H1 (cell line): ENCODE data around the gene CMTM2. TPM values are rescaled to one million over a fixed set of nuclear protein-coding genes. Genes with fewer than 3 reads are reported as not detected.

Experiments used
- CTCF ChIA-PET: fragments of 300-600 bp; sonication (Branson Sonifier 250); formaldehyde crosslinking; loops from one replicate; lab custom pipeline; 2021; ENCODE audit not compliant: partially characterized antibody; lab: Charles Lee
- POLR2A ChIA-PET: fragments of 300-600 bp; sonication (Branson Sonifier 250); formaldehyde crosslinking; loops from one replicate; lab custom pipeline; 2021; ENCODE audit warnings: inconsistent platforms; ENCODE audit not compliant: partially characterized antibody; lab: Charles Lee
- DNase-seq, 2 experiments: peaks; one replicate each; pipeline versions ENCODE4 v3.0.0 to v3.0.0-alpha.2; 2010 to 2022; ENCODE audit warnings: low spot score in 2 of 2, low read depth in 1 of 2, mixed read lengths in 1 of 2
- FAIRE-seq: peaks from 2 replicates; lab custom pipeline; 2011; peaks lifted over from hg19 to GRCh38; lab: Jason Lieb, UNC
- H2AFZ ChIP-seq: 2 replicates; pipeline ENCODE4 v1.8.1; 2012; ENCODE audit warnings: low read length, inconsistent platforms
- H2AK5ac ChIP-seq: 2 replicates; pipeline ENCODE4 v1.6.1; 2013; ENCODE audit warnings: low read depth, low read length
- H2BK120ac ChIP-seq: replicated peaks from 2 replicates; pipeline ENCODE3; 2013; ENCODE audit warnings: low read depth, low read length, inconsistent platforms
- H2BK12ac ChIP-seq: 2 replicates; pipeline ENCODE4 v1.6.1; 2013; ENCODE audit warnings: low read depth, low read length
- H2BK15ac ChIP-seq: 2 replicates; pipeline ENCODE4 v1.6.1; 2013; ENCODE audit warnings: low read length
- H2BK20ac ChIP-seq: 2 replicates; pipeline ENCODE4 v1.6.1; 2013; ENCODE audit warnings: low read length
- H2BK5ac ChIP-seq: 2 replicates; pipeline ENCODE4 v1.6.1; 2013; ENCODE audit warnings: low read depth, low read length
- H3K14ac ChIP-seq: 2 replicates; pipeline ENCODE4 v1.6.1; 2013; ENCODE audit warnings: inconsistent platforms; ENCODE audit not compliant: insufficient read length
- H3K18ac ChIP-seq: 2 replicates; pipeline ENCODE4 v1.6.1; 2013; ENCODE audit warnings: low read length; ENCODE audit errors: extremely low read depth
- H3K23ac ChIP-seq: 2 replicates; pipeline ENCODE4 v1.6.1; 2013; ENCODE audit warnings: inconsistent platforms; ENCODE audit not compliant: insufficient read length
- H3K23me2 ChIP-seq: 2 replicates; pipeline ENCODE4 v1.6.1; 2013; ENCODE audit warnings: low read depth, low read length
- H3K27ac ChIP-seq: 2 replicates; pipeline ENCODE4 v1.6.1; 2011; ENCODE audit warnings: low read depth, low read length, inconsistent platforms
- H3K27me3 ChIP-seq, 4 experiments: replicated peaks in 1 of 4; 1 replicate in 1 of 4; 2 replicates in 3 of 4; pipeline versions ENCODE4 v1.6.1 to v1.8.1; 2011 to 2013; ENCODE audit warnings: low read length in 3 of 4, mild to moderate bottlenecking in 3 of 4, inconsistent platforms in 2 of 4, mixed read lengths in 2 of 4, moderate library complexity in 1 of 4; ENCODE audit not compliant: control insufficient read depth in 3 of 4, insufficient read depth in 3 of 4; ENCODE audit errors: extremely low read depth in 1 of 4
- H3K36me3 ChIP-seq, 4 experiments: 2 replicates each; pipeline versions ENCODE4 v1.6.1 to v1.8.1; 2011 to 2013; ENCODE audit warnings: mild to moderate bottlenecking in 4 of 4, low read length in 3 of 4, moderate library complexity in 2 of 4, control low read depth in 1 of 4, inconsistent platforms in 1 of 4; ENCODE audit not compliant: insufficient read depth in 4 of 4, control insufficient read depth in 2 of 4
- H3K4ac ChIP-seq: replicated peaks from 2 replicates; pipeline ENCODE3; 2013; ENCODE audit warnings: low read length, low read depth, mixed read lengths, inconsistent platforms; ENCODE audit not compliant: insufficient read length
- H3K4me1 ChIP-seq, 4 experiments: replicated peaks in 1 of 4; 1 replicate in 1 of 4; 2 replicates in 3 of 4; pipeline versions ENCODE4 v1.6.1 to v1.8.1; 2011 to 2013; ENCODE audit warnings: low read length in 3 of 4, inconsistent platforms in 2 of 4, mixed read lengths in 1 of 4; ENCODE audit not compliant: insufficient read depth in 4 of 4, control insufficient read depth in 3 of 4
- H3K4me2 ChIP-seq, 2 experiments: 2 replicates each; pipeline versions ENCODE4 v1.6.1 to v1.8.1; 2011 to 2013; ENCODE audit warnings: low read depth in 2 of 2, low read length in 2 of 2, control low read depth in 1 of 2, inconsistent platforms in 1 of 2, mild to moderate bottlenecking in 1 of 2; ENCODE audit not compliant: insufficient read depth in 1 of 2
- H3K4me3 ChIP-seq, 4 experiments: fragments of 200-600, 300-600 bp in 1 of 4; sonication (generic), shearing (Covaris generic), sonication (Bioruptor Twin) in 1 of 4; 2 replicates each; pipeline versions ENCODE4 v1.5.1 to v1.8.1; 2011 to 2016; ENCODE audit warnings: low read length in 4 of 4, low read depth in 3 of 4, control low read depth in 2 of 4, inconsistent platforms in 2 of 4, mild to moderate bottlenecking in 2 of 4, mixed read lengths in 1 of 4, moderate library complexity in 1 of 4; ENCODE audit not compliant: insufficient read depth in 2 of 4; ENCODE audit errors: extremely low read depth in 1 of 4
- H3K56ac ChIP-seq: replicated peaks from 2 replicates; pipeline ENCODE3; 2013; ENCODE audit warnings: low read depth, mild to moderate bottlenecking, mixed read lengths, low read length, inconsistent platforms; ENCODE audit not compliant: insufficient read length
- H3K79me1 ChIP-seq: 2 replicates; pipeline ENCODE4 v1.6.1; 2013; ENCODE audit warnings: low read depth, low read length, control low read depth
- H3K79me2 ChIP-seq, 2 experiments: 2 replicates each; pipeline versions ENCODE4 v1.6.1 to v1.8.1; 2012 to 2013; ENCODE audit warnings: low read length in 2 of 2, mild to moderate bottlenecking in 2 of 2, inconsistent platforms in 1 of 2; ENCODE audit not compliant: insufficient read depth in 2 of 2, control insufficient read depth in 1 of 2
- H3K9ac ChIP-seq, 4 experiments: replicated peaks in 1 of 4; 1 replicate in 1 of 4; 2 replicates in 3 of 4; pipeline versions ENCODE4 v1.6.1 to v1.8.1; 2011 to 2013; ENCODE audit warnings: low read depth in 3 of 4, low read length in 3 of 4, control low read depth in 2 of 4, mild to moderate bottlenecking in 2 of 4, moderate library complexity in 2 of 4, inconsistent platforms in 1 of 4; ENCODE audit errors: extremely low read depth in 1 of 4
- H3K9me3 ChIP-seq, 2 experiments: 2 replicates each; pipeline versions ENCODE4 v1.6.1 to v1.8.1; 2012 to 2013; ENCODE audit warnings: mild to moderate bottlenecking in 2 of 2, moderate library complexity in 2 of 2, control low read depth in 1 of 2, inconsistent platforms in 1 of 2, low read depth in 1 of 2, low read length in 1 of 2, mixed read lengths in 1 of 2; ENCODE audit not compliant: insufficient read depth in 2 of 2
- H4K20me1 ChIP-seq, 2 experiments: replicated peaks in 1 of 2; 2 replicates each; pipeline versions ENCODE3 to v1.8.1; 2011 to 2013; ENCODE audit warnings: inconsistent platforms in 2 of 2, low read length in 2 of 2, mild to moderate bottlenecking in 1 of 2; ENCODE audit not compliant: insufficient read depth in 2 of 2, control insufficient read depth in 1 of 2
- H4K5ac ChIP-seq: 2 replicates; pipeline ENCODE4 v1.6.1; 2013; ENCODE audit warnings: low read length, low read depth, mixed read lengths, inconsistent platforms; ENCODE audit not compliant: insufficient read length
- H4K8ac ChIP-seq: 2 replicates; pipeline ENCODE4 v1.8.0; 2013; ENCODE audit warnings: mild to moderate bottlenecking, moderate library complexity, low read length, inconsistent platforms; ENCODE audit not compliant: insufficient read depth; ENCODE audit errors: extremely low read depth
- H4K91ac ChIP-seq: replicated peaks from 2 replicates; pipeline ENCODE3; 2013; ENCODE audit warnings: low read length, mixed read lengths, inconsistent platforms; ENCODE audit not compliant: insufficient read length
- ATF3 ChIP-seq: IDR thresholded peaks from 2 replicates; pipeline ENCODE4 v1.6.1; 2011; ENCODE audit warnings: low read depth, mild to moderate bottlenecking, low read length; ENCODE audit not compliant: insufficient read depth
- BCL11A ChIP-seq, 2 experiments: IDR thresholded peaks; one replicate each; pipeline ENCODE4 v1.6.1; 2011; ENCODE audit warnings: low read depth in 2 of 2, low read length in 2 of 2, mild to moderate bottlenecking in 2 of 2
- BRCA1 ChIP-seq: IDR thresholded peaks from 2 replicates; pipeline ENCODE4 v1.6.1; 2012; ENCODE audit warnings: low read depth, low read length, improper control_type of control experiment
- E2F6 ChIP-seq: IDR thresholded peaks from 2 replicates; pipeline ENCODE4 v1.6.1; 2012; ENCODE audit warnings: inconsistent platforms
- EP300 ChIP-seq, 2 experiments: IDR thresholded peaks; 1 replicate in 1 of 2; 2 replicates in 1 of 2; pipeline ENCODE4 v1.6.1; 2011 to 2012; ENCODE audit warnings: low read depth in 2 of 2, low read length in 2 of 2, mild to moderate bottlenecking in 2 of 2, borderline replicate concordance in 1 of 2, inconsistent platforms in 1 of 2, moderate library complexity in 1 of 2
- GABPA ChIP-seq: IDR thresholded peaks from 2 replicates; pipeline ENCODE4 v1.6.1; 2011; ENCODE audit warnings: mild to moderate bottlenecking, low read length, moderate library complexity, borderline replicate concordance; ENCODE audit not compliant: insufficient read depth
- POU5F1 ChIP-seq: IDR thresholded peaks from 2 replicates; pipeline ENCODE4 v1.6.1; 2011; ENCODE audit warnings: low read depth, mild to moderate bottlenecking, low read length, moderate library complexity
- RAD21 ChIP-seq, 2 experiments: IDR thresholded peaks in 1 of 2; conservative IDR thresholded peaks in 1 of 2; 2 replicates each; pipeline ENCODE4 v1.6.1; 2011; ENCODE audit warnings: low read depth in 2 of 2, low read length in 2 of 2, improper control_type of control experiment in 1 of 2, inconsistent platforms in 1 of 2, mild to moderate bottlenecking in 1 of 2, moderate library complexity in 1 of 2
- RNF2 ChIP-seq: fragments of 200-900, 300-1000 bp; sonication (generic); IDR thresholded peaks from 2 replicates; pipeline ENCODE4 v1.7.1; 2016; ENCODE audit warnings: borderline replicate concordance, low read depth, mild to moderate bottlenecking, antibody characterized with exemption, low read length; ENCODE audit not compliant: poor library complexity, severe bottlenecking; ENCODE audit errors: missing control alignments
- SP2 ChIP-seq: IDR thresholded peaks from 2 replicates; pipeline ENCODE4 v1.6.1; 2012; ENCODE audit warnings: mild to moderate bottlenecking, low read length, inconsistent platforms
- WGBS, 2 experiments: shearing (Covaris generic) in 1 of 2; methylation state at CpG; one replicate each; pipeline versions ENCODE4 v1.1.6 to v1.1.7; 2013 to 2015; ENCODE audit warnings: low lambda C conversion rate in 2 of 2, mixed read lengths in 2 of 2, inconsistent platforms in 1 of 2, low coverage in 1 of 2, missing lambda C conversion rate in 1 of 2; ENCODE audit not compliant: insufficient replicate concordance in 2 of 2, insufficient coverage in 1 of 2, insufficient read length in 1 of 2; ENCODE audit errors: extremely low coverage in 1 of 2, missing lambda C conversion rate in 1 of 2; 5-methylcytosine and 5-hydroxymethylcytosine counted together
- polyA plus RNA-seq, 7 experiments: library from polyadenylated mRNA; depleted of rRNA in 3 of 7; stranded (reverse) in 5 of 7; unstranded in 2 of 7; fragments of >200 nt in 5 of 7; fragments of 200-250 nt in 2 of 7; gene quantifications; 1 replicate in 5 of 7; 2 replicates in 1 of 7; 4 replicates in 1 of 7; pipeline versions ENCODE4 v1.2.1 to v1.2.3, GENCODE V29; 2011 to 2013; ENCODE audit warnings: missing spikeins in 2 of 7, mixed read lengths in 2 of 7
- total RNA-seq: library from RNA; stranded (reverse); fragmentation: NEBNext Ultra II Directional; extraction: Animal tissue kit (Norgen Biotek cat#: 25700); gene quantifications from 2 replicates; pipeline ENCODE4 v1.2.1, GENCODE V29; 2021

The CMTM2 gene
- total and polyA plus RNA-seq, 2 of the 8 experiments (the other 6 are each of a cell fraction or from before 2014, with no cell fraction given), result not detected

GRCh38 chr16:66634527-66635196 lies 55.4 kb downstream of the CMTM2 start:
- Histone ChIP-seq H2BK15ac (no peak overlapping the region), H3K36me3 (peaks cover 0 to 12% (median 0%) of the 10 kb centered on the region in 4 experiments; a peak in 1 of 8 replicates), H3K4ac (no peak overlapping the region), H3K18ac (no peak overlapping the region), H2BK120ac (no peak overlapping the region), H3K79me2 (no peaks in the 10 kb centered on the region), H3K23ac (no peak overlapping the region), H3K9me3 (peaks cover 0 to 5% of the 10 kb centered on the region in 2 experiments; a peak in 1 of 4 replicates), H2AK5ac (no peak overlapping the region), H3K27me3 (no peaks in the 10 kb centered on the region), H3K27ac (no peak overlapping the region), H4K8ac (no peak overlapping the region), H3K4me1 (peaks cover 0 to 3% (median under 1%) of the 10 kb centered on the region in 4 experiments; a peak in 3 of 7 replicates), H3K79me1 (no peaks in the 10 kb centered on the region), H4K91ac (no peak overlapping the region), H2BK5ac (no peak overlapping the region), H3K56ac (no peak overlapping the region), H4K20me1 (no peaks in the 10 kb centered on the region), H2BK20ac (no peak overlapping the region), H4K5ac (no peak overlapping the region), H2AFZ (no peak overlapping the region), H3K4me2 (no peak overlapping the region), H3K23me2 (no peaks in the 10 kb centered on the region), H2BK12ac (no peak overlapping the region), H3K14ac (no peak overlapping the region), H3K9ac (no peak overlapping the region), H3K4me3 (no peak overlapping the region)
- 94% methylated on average over 4 of the region's 4 CpGs; no CpG with 5 or more reads in 1 of the 2 experiments for WGBS, 2 experiments
- ChIA-PET POLR2A (no interaction called here), CTCF (interaction anchor here (1.0 to 4.4 kb wide), 6 partner anchors 13 to 26 kb away, joined by 4 to 18 read pairs (median 6); no protein-coding TSS in a partner anchor)
- DNase-seq (no peak), FAIRE-seq (no peak)
- TF ChIP-seq POU5F1 (no peak), RAD21 (IDR thresholded peaks at IDR 0.05 in 1 of 2, conservative IDR thresholded peaks at IDR 0.05 in 1 of 2; ENCODE audit: low read depth in 2 of 2, low read length in 2 of 2) (no peak), GABPA (no peak), EP300 (IDR thresholded peaks at IDR 0.05; ENCODE audit: borderline replicate concordance in 1 of 2, low read depth in 2 of 2, low read length in 2 of 2) (no peak), BCL11A (IDR thresholded peaks at IDR 0.05; ENCODE audit: low read depth in 2 of 2, low read length in 2 of 2) (no peak), E2F6 (no peak), ATF3 (no peak), BRCA1 (no peak), RNF2 (no peak), SP2 (no peak)
